Keratinocyte (primary cell): ENCODE results near the gene EMILIN1. TPM values are rescaled to one million over a fixed set of nuclear protein-coding genes. Genes with fewer than 3 reads are reported as not detected.

ENCODE experiments used
- DNase-seq: peaks from one replicate; pipeline ENCODE4 v3.0.0-alpha.2; 2011; ENCODE audit warnings: low read depth, missing footprints, low spot score
- FAIRE-seq: peaks from 2 replicates; lab custom pipeline; 2011; peaks lifted over from hg19 to GRCh38; lab: Jason Lieb, UNC
- H2AFZ ChIP-seq: 2 replicates; pipeline ENCODE4 v1.6.0; 2012; ENCODE audit warnings: low read length, control low read depth, inconsistent platforms; ENCODE audit not compliant: control insufficient read depth
- H3K27ac ChIP-seq: 2 replicates; pipeline ENCODE4 v1.5.1; 2011; ENCODE audit warnings: low read length; ENCODE audit not compliant: control insufficient read depth, insufficient read depth
- H3K27me3 ChIP-seq: 3 replicates; pipeline ENCODE4 v1.6.0; 2011; ENCODE audit warnings: low read length; ENCODE audit not compliant: control insufficient read depth, insufficient read depth; ENCODE audit errors: extremely low read depth
- H3K36me3 ChIP-seq, 2 experiments: 2 replicates in 1 of 2; 3 replicates in 1 of 2; pipeline ENCODE4 v1.5.1; 2011; ENCODE audit warnings: low read length in 2 of 2, mild to moderate bottlenecking in 1 of 2; ENCODE audit not compliant: control insufficient read depth in 2 of 2, insufficient read depth in 2 of 2; ENCODE audit errors: extremely low read depth in 1 of 2
- H3K4me1 ChIP-seq: 3 replicates; pipeline ENCODE4 v1.5.1; 2011; ENCODE audit warnings: low read length; ENCODE audit not compliant: control insufficient read depth, insufficient read depth; ENCODE audit errors: extremely low read depth
- H3K4me2 ChIP-seq: 3 replicates; pipeline ENCODE4 v1.6.0; 2011; ENCODE audit warnings: low read depth, low read length; ENCODE audit not compliant: control insufficient read depth, insufficient read depth; ENCODE audit errors: extremely low read depth
- H3K4me3 ChIP-seq, 3 experiments: fragments of 200-600 bp in 1 of 3; sonication (generic) in 1 of 3; 2 replicates in 2 of 3; 3 replicates in 1 of 3; pipeline ENCODE4 v1.5.1; 2011 to 2016; ENCODE audit warnings: low read length in 3 of 3, mild to moderate bottlenecking in 3 of 3, control low read depth in 2 of 3, inconsistent platforms in 1 of 3, low read depth in 1 of 3, mixed read lengths in 1 of 3, mixed run types in 1 of 3, moderate library complexity in 1 of 3; ENCODE audit not compliant: control insufficient read depth in 2 of 3, insufficient read depth in 2 of 3; ENCODE audit errors: extremely low read depth in 1 of 3
- H3K79me2 ChIP-seq: 2 replicates; pipeline ENCODE4 v1.6.0; 2012; ENCODE audit warnings: low read length; ENCODE audit not compliant: control insufficient read depth, insufficient read depth
- H3K9ac ChIP-seq: 3 replicates; pipeline ENCODE4 v1.6.0; 2011; ENCODE audit warnings: low read length; ENCODE audit not compliant: control insufficient read depth, insufficient read depth; ENCODE audit errors: extremely low read depth
- H3K9me1 ChIP-seq: 3 replicates; pipeline ENCODE4 v1.6.0; 2011; ENCODE audit warnings: low read length; ENCODE audit not compliant: control insufficient read depth, insufficient read depth; ENCODE audit errors: extremely low read depth
- H3K9me3 ChIP-seq: 2 replicates; pipeline ENCODE4 v1.5.1; 2012; ENCODE audit warnings: low read depth, low read length; ENCODE audit not compliant: control insufficient read depth
- H4K20me1 ChIP-seq: 3 replicates; pipeline ENCODE4 v1.6.0; 2011; ENCODE audit warnings: low read length; ENCODE audit not compliant: control insufficient read depth, insufficient read depth; ENCODE audit errors: extremely low read depth
- CTCF ChIP-seq, 3 experiments: IDR thresholded peaks in 1 of 3; conservative IDR thresholded peaks in 1 of 3; optimal IDR thresholded peaks in 1 of 3; 2 replicates in 2 of 3; 3 replicates in 1 of 3; pipeline versions ENCODE3 to v1.5.1; 2011; ENCODE audit warnings: low read length in 3 of 3, mild to moderate bottlenecking in 3 of 3, moderate library complexity in 2 of 3, control low read depth in 1 of 3, inconsistent platforms in 1 of 3; ENCODE audit not compliant: insufficient read depth in 2 of 3; ENCODE audit errors: extremely low read depth in 1 of 3
- EZH2 ChIP-seq: IDR thresholded peaks from one replicate; pipeline ENCODE4 v1.6.1; 2012; ENCODE audit warnings: inconsistent platforms, mild to moderate bottlenecking, low read length, moderate library complexity
- dilution Hi-C: fragments of 300-500 bp; cut with MboI; formaldehyde crosslinking; loops from one replicate; pipeline ENCODE4 v1.7.0; 2020; ENCODE audit warnings: low sequenced_read_pairs; ENCODE audit not compliant: extremely low pct_ligation_motif_present
- polyA plus RNA-seq, 5 experiments: library from polyadenylated mRNA; depleted of rRNA in 3 of 5; stranded (reverse) in 3 of 5; stranded (forward) in 1 of 5; unstranded in 1 of 5; fragments of >200 nt; gene quantifications; 1 replicate in 1 of 5; 2 replicates in 3 of 5; 3 replicates in 1 of 5; pipeline versions ENCODE4 v1.2.1 to v1.2.3, GENCODE V29; 2011 to 2012; ENCODE audit warnings: missing spikeins in 2 of 5, low read depth in 1 of 5, low replicate concordance in 1 of 5

EMILIN1 gene
- polyA plus RNA-seq, 1 donor (not counting 4 experiments of a cell fraction or from before 2014, with no cell fraction given), result 0.03 TPM

- Histone ChIP-seq H2AFZ (peak within 1 kb of the TSS; percentile 85), H4K20me1 (no peaks in the 10 kb centered on the region), H3K4me1 (peaks cover 17% of the 10 kb centered on the region), H3K27ac (peak within 1 kb of the TSS; percentile 85), H3K9me1 (no peaks in the 10 kb centered on the region), H3K79me2 (peaks cover 34% of the 10 kb centered on the region), H3K9me3 (no peaks in the 10 kb centered on the region), H3K9ac (peak within 1 kb of the TSS; percentile 92), H3K36me3 (peaks cover 11 to 27% of the 10 kb centered on the region in 2 experiments), H3K4me3 (peak within 1 kb of the TSS; percentile 95 to 97 (median 95)), H3K27me3 (no peaks in the 10 kb centered on the region), H3K4me2 (peak within 1 kb of the TSS; percentile 94)
- DNase-seq (peak; percentile 63), FAIRE-seq (no peak)
- dilution Hi-C loops, result no loop called here
- TF ChIP-seq CTCF (optimal IDR thresholded peaks at IDR 0.05 in 1 of 3, IDR thresholded peaks at IDR 0.05 in 1 of 3, conservative IDR thresholded peaks at IDR 0.05 in 1 of 3; ENCODE audit: extremely low read depth in 1 of 3, insufficient read depth in 2 of 3, low read length in 3 of 3), result peak in 1 of 3 experiments; percentile 3
- TF ChIP-seq EZH2, result no peak
Measured at GRCh38 chr2:27071277-27071989, 7.0 kb upstream of the EMILIN1 start, which contains the start of gene OST4. OST4 (minus strand) TSS chr2:27071654.

DNA sequence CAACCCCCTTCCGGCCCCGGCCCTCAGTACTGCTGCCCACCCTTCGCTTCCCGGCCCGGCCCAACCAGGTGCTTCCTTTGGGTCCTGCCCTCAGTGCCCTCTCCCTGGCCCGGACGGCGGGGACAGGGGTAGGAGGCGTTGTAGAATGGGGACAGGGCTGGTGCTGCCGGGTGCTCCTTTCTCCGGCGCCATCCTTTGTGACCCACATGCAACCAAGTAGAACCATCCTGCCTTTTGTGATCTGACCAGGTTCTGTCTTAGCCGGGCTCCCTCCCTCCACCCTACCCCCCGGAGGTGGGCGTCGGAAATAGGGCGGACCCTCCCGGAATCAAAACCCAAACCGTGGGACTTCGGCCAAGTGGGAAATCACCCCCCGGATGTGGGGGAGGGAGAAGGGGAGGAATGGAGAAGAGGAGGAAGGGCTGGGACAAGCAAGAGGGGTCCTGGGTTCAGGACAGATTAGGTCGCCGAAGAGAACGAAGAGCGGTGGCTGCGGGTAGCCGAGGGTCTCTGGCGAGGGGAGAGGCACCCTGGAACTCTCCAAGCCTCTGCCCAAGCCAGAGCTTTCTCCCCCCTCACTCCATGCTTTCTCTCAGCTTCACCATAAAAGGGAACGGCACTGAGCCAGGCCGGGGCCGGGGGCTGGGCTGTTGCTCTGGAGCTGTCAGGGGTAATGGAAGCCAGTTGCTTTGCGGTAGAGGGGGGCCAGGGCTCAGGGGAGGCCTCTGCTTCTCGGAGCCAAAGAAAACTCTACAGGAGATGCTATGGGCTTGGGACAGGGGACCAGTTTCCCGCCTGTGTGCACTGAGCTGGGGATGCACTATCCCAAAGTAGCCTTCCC, 6.2 kb upstream of the EMILIN1 start:
- H3K4me2 ChIP-seq, result peak overlapping the region; percentile 72
- no peak for DNase-seq
- peaks cover 17% of the 10 kb centered on the region for H3K4me1 ChIP-seq
- no peaks in the 10 kb centered on the region for H3K9me1 ChIP-seq
- peaks cover 34% of the 10 kb centered on the region for H3K79me2 ChIP-seq
- dilution Hi-C loops, result no loop called here
- FAIRE-seq, result no peak
- H4K20me1 ChIP-seq, result no peaks in the 10 kb centered on the region
- peak overlapping the region; percentile 76 to 97 (median 95) for H3K4me3 ChIP-seq
- TF ChIP-seq EZH2 (no peak), CTCF (optimal IDR thresholded peaks at IDR 0.05 in 1 of 3, IDR thresholded peaks at IDR 0.05 in 1 of 3, conservative IDR thresholded peaks at IDR 0.05 in 1 of 3; ENCODE audit: extremely low read depth in 1 of 3, insufficient read depth in 2 of 3, low read length in 3 of 3) (no peak)
- H3K9ac ChIP-seq, result peak overlapping the region; percentile 64
- no peak overlapping the region for H3K27ac ChIP-seq
- no peaks in the 10 kb centered on the region for H3K9me3 ChIP-seq
- peaks cover 11 to 27% of the 10 kb centered on the region in 2 experiments for H3K36me3 ChIP-seq
- no peaks in the 10 kb centered on the region for H3K27me3 ChIP-seq
- H2AFZ ChIP-seq, result peak overlapping the region; percentile 66
